SK-N-MC (cell line): Measurements from ENCODE around the gene GNGT2.
"Not testable (repeated sequence)": the region's sequence is repeated elsewhere in the genome, so short reads cannot be mapped to it uniquely, and the experiment has no call there.

Experiments used
- EZH2 ChIP-seq: fragments of 200-600 bp; sonication (generic); IDR thresholded peaks from one replicate; pipeline ENCODE4 v1.6.1; 2017; ENCODE audit warnings: antibody characterized with exemption
- FOXP2 ChIP-seq: optimal IDR thresholded peaks from 2 replicates; pipeline ENCODE3; 2011; ENCODE audit warnings: mild to moderate bottlenecking, moderate library complexity; ENCODE audit not compliant: insufficient read depth; ENCODE audit errors: extremely low read length, control extremely low read depth
- POLR2AphosphoS5 ChIP-seq: IDR thresholded peaks from 2 replicates; pipeline ENCODE4 v1.6.1; 2012; ENCODE audit warnings: mild to moderate bottlenecking, low read depth, low read length, borderline replicate concordance

- TF ChIP-seq POLR2AphosphoS5, EZH2, FOXP2: not testable (repeated sequence)
These were observed 39.7 kb downstream of the GNGT2 start for GRCh38 chr17:49170711-49171110.
